ENCODE data around the gene OLFM1. TPM values are rescaled to one million over a fixed set of nuclear protein-coding genes. Genes with fewer than 3 reads are reported as not detected.

OLFM1 gene
- total RNA-seq: 1 to 10 TPM; 3.7 to 5.2 TPM
- 1 to 10 TPM; 2.0 to 5.9 TPM for polyA plus RNA-seq

GRCh38 chr9:135087489-135087792 lies at the start of gene OLFM1:
OLFM1 (plus strand) TSS chr9:135087668; CDS start chr9:135087990, 322 bp downstream.
- peak within 1 kb of the TSS in 1 of 3 donors; percentile 52 for H3K4me3 ChIP-seq (ENCODE audit: low read depth in 1 of 3, low read length in 3 of 3)
- no peaks in the 10 kb centered on the region for H3K9me3 ChIP-seq (ENCODE audit: control insufficient read depth in 4 of 4, low read length in 3 of 4)
- peak; percentile 41 for DNase-seq (ENCODE audit: low spot score)
- H3K27me3 ChIP-seq (ENCODE audit: control insufficient read depth in 4 of 4, insufficient read depth in 4 of 4, low read length in 3 of 4): peaks cover 0 to 7% (median 2%) of the 10 kb centered on the region in 4 donors
- TF ChIP-seq SP1 (IDR thresholded peaks at IDR 0.05): no peak
- TF ChIP-seq, protein P1, sequence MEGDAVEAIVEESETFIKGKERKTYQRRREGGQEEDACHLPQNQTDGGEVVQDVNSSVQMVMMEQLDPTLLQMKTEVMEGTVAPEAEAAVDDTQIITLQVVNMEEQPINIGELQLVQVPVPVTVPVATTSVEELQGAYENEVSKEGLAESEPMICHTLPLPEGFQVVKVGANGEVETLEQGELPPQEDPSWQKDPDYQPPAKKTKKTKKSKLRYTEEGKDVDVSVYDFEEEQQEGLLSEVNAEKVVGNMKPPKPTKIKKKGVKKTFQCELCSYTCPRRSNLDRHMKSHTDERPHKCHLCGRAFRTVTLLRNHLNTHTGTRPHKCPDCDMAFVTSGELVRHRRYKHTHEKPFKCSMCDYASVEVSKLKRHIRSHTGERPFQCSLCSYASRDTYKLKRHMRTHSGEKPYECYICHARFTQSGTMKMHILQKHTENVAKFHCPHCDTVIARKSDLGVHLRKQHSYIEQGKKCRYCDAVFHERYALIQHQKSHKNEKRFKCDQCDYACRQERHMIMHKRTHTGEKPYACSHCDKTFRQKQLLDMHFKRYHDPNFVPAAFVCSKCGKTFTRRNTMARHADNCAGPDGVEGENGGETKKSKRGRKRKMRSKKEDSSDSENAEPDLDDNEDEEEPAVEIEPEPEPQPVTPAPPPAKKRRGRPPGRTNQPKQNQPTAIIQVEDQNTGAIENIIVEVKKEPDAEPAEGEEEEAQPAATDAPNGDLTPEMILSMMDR (IDR thresholded peaks at IDR 0.05; ENCODE audit: low read depth, low read length, missing input control): peak; percentile 64
- no peak for TF ChIP-seq TAF1 (conservative IDR thresholded peaks at IDR 0.05)
- TF ChIP-seq, protein P2, sequence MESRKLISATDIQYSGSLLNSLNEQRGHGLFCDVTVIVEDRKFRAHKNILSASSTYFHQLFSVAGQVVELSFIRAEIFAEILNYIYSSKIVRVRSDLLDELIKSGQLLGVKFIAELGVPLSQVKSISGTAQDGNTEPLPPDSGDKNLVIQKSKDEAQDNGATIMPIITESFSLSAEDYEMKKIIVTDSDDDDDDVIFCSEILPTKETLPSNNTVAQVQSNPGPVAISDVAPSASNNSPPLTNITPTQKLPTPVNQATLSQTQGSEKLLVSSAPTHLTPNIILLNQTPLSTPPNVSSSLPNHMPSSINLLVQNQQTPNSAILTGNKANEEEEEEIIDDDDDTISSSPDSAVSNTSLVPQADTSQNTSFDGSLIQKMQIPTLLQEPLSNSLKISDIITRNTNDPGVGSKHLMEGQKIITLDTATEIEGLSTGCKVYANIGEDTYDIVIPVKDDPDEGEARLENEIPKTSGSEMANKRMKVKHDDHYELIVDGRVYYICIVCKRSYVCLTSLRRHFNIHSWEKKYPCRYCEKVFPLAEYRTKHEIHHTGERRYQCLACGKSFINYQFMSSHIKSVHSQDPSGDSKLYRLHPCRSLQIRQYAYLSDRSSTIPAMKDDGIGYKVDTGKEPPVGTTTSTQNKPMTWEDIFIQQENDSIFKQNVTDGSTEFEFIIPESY (IDR thresholded peaks at IDR 0.05): no peak
- peak in 1 of 2 donors; percentile 66 for TF ChIP-seq RAD21 (IDR thresholded peaks at IDR 0.05)
- no peak within 1 kb of the TSS for H3K9ac ChIP-seq (ENCODE audit: low read depth in 1 of 2, low read length in 2 of 2)
- H3K36me3 ChIP-seq (ENCODE audit: control insufficient read depth in 4 of 4, insufficient read depth in 3 of 4, low read depth in 1 of 4, low read length in 3 of 4): no peaks in the 10 kb centered on the region
- H3K4me1 ChIP-seq (ENCODE audit: control insufficient read depth in 4 of 4, insufficient read depth in 4 of 4, low read length in 3 of 4): peaks cover 7 to 24% (median 13%) of the 10 kb centered on the region in 4 donors
- 2% methylated on average over 40 of the region's 40 CpGs for WGBS
- H3K27ac ChIP-seq (ENCODE audit: low read depth in 1 of 2, low read length in 2 of 2): no peak within 1 kb of the TSS

DNA sequence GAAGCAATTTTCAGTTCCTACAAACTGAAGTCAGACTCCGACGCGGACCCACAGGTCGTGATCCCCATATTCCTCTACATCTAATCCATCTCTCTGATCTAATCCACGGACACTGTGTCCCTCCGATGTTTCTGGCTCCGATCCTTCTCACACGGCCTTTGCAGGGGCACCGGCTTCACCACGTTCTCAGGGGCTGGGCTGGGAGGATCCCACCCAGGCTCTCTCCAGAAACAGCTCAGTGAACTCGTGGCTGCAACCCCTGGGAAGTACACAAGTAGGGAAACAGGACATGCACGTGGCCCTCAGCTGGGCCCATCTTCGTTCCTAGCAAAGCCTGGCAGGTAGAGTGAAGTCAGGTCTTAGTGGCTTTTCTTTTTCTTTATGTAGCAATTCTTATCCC lies 49.1 kb upstream of the OLFM1 start:
- TF ChIP-seq, protein P2 (IDR thresholded peaks at IDR 0.05): no peak
- no peak for TF ChIP-seq YY1 (IDR thresholded peaks at IDR 0.05)
- TF ChIP-seq, protein P3, sequence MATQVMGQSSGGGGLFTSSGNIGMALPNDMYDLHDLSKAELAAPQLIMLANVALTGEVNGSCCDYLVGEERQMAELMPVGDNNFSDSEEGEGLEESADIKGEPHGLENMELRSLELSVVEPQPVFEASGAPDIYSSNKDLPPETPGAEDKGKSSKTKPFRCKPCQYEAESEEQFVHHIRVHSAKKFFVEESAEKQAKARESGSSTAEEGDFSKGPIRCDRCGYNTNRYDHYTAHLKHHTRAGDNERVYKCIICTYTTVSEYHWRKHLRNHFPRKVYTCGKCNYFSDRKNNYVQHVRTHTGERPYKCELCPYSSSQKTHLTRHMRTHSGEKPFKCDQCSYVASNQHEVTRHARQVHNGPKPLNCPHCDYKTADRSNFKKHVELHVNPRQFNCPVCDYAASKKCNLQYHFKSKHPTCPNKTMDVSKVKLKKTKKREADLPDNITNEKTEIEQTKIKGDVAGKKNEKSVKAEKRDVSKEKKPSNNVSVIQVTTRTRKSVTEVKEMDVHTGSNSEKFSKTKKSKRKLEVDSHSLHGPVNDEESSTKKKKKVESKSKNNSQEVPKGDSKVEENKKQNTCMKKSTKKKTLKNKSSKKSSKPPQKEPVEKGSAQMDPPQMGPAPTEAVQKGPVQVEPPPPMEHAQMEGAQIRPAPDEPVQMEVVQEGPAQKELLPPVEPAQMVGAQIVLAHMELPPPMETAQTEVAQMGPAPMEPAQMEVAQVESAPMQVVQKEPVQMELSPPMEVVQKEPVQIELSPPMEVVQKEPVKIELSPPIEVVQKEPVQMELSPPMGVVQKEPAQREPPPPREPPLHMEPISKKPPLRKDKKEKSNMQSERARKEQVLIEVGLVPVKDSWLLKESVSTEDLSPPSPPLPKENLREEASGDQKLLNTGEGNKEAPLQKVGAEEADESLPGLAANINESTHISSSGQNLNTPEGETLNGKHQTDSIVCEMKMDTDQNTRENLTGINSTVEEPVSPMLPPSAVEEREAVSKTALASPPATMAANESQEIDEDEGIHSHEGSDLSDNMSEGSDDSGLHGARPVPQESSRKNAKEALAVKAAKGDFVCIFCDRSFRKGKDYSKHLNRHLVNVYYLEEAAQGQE (IDR thresholded peaks at IDR 0.05): no peak
- no peak for TF ChIP-seq RXRA (IDR thresholded peaks at IDR 0.05)
- TF ChIP-seq, protein P1 (IDR thresholded peaks at IDR 0.05; ENCODE audit: low read depth, low read length, missing input control): no peak
- no peak for TF ChIP-seq FOXA2 (IDR thresholded peaks at IDR 0.05)
- no peak for TF ChIP-seq JUND (IDR thresholded peaks at IDR 0.05)
- no peak for TF ChIP-seq SP1 (IDR thresholded peaks at IDR 0.05)
- TF ChIP-seq HNF4A (conservative IDR thresholded peaks at IDR 0.05): no peak
- TF ChIP-seq, protein P4, sequence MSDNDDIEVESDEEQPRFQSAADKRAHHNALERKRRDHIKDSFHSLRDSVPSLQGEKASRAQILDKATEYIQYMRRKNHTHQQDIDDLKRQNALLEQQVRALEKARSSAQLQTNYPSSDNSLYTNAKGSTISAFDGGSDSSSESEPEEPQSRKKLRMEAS (IDR thresholded peaks at IDR 0.05): no peak
- no peak for TF ChIP-seq EGR1 (IDR thresholded peaks at IDR 0.05; ENCODE audit: low read depth in 2 of 2)
- no peak for TF ChIP-seq HNF4G (IDR thresholded peaks at IDR 0.05)
- no peak for TF ChIP-seq RAD21 (IDR thresholded peaks at IDR 0.05)
- TF ChIP-seq, protein P5, sequence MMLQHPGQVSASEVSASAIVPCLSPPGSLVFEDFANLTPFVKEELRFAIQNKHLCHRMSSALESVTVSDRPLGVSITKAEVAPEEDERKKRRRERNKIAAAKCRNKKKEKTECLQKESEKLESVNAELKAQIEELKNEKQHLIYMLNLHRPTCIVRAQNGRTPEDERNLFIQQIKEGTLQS (IDR thresholded peaks at IDR 0.05): no peak
- TF ChIP-seq NR2F2 (IDR thresholded peaks at IDR 0.05): no peak
- TF ChIP-seq GABPA (IDR thresholded peaks at IDR 0.05 in 1 of 2, conservative IDR thresholded peaks at IDR 0.05 in 1 of 2): no peak
- no peak for TF ChIP-seq TAF1 (conservative IDR thresholded peaks at IDR 0.05)
- no peak overlapping the region for H3K4me3 ChIP-seq (ENCODE audit: low read depth in 1 of 3, low read length in 3 of 3)
- H3K9me3 ChIP-seq (ENCODE audit: control insufficient read depth in 4 of 4, low read length in 3 of 4): no peaks in the 10 kb centered on the region
- H3K4me1 ChIP-seq (ENCODE audit: control insufficient read depth in 4 of 4, insufficient read depth in 4 of 4, low read length in 3 of 4): no peaks in the 10 kb centered on the region
- no peaks in the 10 kb centered on the region for H3K36me3 ChIP-seq (ENCODE audit: control insufficient read depth in 4 of 4, insufficient read depth in 3 of 4, low read depth in 1 of 4, low read length in 3 of 4)
- H3K9ac ChIP-seq (ENCODE audit: low read depth in 1 of 2, low read length in 2 of 2): no peak overlapping the region
- no peak overlapping the region for H3K27ac ChIP-seq (ENCODE audit: low read depth in 1 of 2, low read length in 2 of 2)
- peaks cover 0 to 6% (median 0%) of the 10 kb centered on the region in 4 donors for H3K27me3 ChIP-seq (ENCODE audit: control insufficient read depth in 4 of 4, insufficient read depth in 4 of 4, low read length in 3 of 4)
- 71% methylated on average over 13 of the region's 13 CpGs for WGBS
- DNase-seq (ENCODE audit: low spot score): no peak

Data from liver (tissue), 9 donors.